HPDE6-E6E7 (cell line): ENCODE measurements around the gene FXYD4.
"Not testable (repeated sequence)": the region's sequence is repeated elsewhere in the genome, so short reads cannot be mapped to it uniquely, and the experiment has no call there.

Experiments used
- DNase-seq: peaks from one replicate; pipeline ENCODE4 v3.0.0; 2011; ENCODE audit warnings: missing footprints; ENCODE audit errors: extremely low spot score

The FXYD4 gene

DNA sequence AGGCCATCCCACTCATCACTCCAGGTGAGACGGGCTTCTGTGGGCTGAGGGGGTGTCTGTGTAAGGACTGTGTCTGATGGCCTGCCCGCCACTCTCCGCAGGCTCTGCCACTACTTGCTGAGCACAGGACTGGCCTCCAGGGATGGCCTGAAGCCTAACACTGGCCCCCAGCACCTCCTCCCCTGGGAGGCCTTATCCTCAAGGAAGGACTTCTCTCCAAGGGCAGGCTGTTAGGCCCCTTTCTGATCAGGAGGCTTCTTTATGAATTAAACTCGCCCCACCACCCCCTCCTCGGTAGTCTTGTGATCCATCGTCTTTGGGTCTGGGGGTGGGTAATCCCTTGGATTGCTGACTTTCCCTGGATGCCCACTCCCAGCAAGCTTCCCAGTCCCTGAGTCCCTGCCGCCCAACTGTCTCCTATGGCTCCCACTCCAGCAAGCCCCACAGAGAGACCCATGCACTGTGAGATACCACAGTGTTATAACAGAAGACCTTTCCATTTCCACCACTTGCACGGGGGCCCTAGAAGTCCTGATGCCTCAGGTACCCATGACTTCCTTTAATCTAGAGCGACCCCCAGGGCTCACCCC, 4.7 kb downstream of the FXYD4 start:
- DNase-seq, result no peak

DNA sequence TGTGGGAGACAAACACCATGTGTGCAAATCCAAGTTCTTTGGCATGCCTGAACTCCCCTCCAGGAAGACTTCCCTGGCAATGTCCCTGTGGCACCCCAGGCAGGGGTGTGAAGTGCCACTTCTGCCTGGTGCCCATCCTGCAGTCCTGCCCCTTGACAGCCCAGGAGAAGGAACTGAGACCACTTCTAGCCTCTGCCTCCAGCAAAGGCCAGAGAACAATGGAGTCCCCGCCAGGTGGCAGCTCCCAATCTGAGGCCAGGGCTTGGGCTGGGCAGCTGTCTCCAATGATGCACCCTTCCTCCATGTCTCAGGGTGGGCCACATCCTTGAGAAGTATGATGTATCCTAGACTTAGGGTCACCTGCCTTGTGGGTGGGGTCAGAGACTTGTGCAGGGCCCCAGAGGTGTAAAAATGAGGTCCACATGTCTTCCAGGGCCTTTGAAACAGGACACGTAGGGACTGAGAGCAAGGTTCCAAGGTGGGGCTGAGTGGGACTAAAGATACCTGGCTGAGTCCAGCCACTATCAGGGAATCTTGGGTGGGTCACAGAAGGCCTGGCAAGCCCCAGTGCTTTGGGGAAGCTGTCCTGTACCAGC, 5.5 kb downstream of the FXYD4 start:
- no peak for DNase-seq

DNA sequence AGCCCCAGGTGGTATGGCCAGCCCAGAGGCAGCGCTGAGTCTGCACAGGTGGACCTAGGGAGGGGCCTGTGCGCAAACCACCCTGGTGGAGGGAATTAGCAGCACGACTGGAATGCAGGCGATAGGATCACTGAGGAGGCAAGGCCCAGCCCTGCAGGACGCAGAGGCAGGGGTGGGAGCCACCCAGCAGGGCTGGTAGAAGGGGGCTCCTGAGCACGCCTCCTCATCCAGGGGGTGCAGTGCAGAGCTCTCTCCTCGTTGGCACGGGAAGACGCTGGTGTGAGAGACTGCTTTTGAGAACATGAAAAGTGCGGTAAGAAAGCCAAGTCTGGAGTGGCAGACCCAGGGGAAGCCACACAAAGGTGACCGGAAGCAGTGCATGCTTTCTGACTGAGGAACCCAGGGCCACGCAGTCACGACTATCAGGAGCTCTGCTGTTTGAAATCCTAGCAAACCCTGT, 6.0 kb downstream of the FXYD4 start:
- DNase-seq, result no peak

DNA sequence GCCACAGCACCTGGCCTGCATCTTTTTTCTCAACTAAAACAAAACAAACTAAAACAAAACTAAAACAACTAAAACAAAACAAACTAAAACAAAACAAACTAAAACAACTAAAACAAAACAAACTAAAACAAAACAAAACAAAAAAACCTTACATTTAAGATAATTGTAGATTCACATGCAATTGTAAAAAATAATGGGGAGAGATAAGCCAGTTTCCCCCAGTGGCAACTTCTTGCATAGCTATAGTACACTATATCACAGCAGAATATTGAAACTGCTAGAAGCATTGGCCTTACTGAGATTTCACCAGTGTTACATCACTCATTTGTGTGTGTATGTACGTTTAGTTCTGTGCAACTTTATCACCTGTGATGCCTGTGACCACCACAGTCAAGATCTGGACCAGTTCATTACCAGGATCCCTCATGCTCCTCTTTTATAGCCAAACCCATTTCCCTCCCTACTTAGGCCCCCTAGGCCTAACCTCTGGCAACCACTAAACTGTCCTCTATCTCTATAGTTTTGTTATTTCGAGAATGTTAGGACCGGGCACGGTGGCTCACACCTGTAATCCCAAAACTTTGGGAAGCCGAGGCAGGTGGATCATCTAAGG, 9.3 kb downstream of the FXYD4 start:
- no peak for DNase-seq

DNA sequence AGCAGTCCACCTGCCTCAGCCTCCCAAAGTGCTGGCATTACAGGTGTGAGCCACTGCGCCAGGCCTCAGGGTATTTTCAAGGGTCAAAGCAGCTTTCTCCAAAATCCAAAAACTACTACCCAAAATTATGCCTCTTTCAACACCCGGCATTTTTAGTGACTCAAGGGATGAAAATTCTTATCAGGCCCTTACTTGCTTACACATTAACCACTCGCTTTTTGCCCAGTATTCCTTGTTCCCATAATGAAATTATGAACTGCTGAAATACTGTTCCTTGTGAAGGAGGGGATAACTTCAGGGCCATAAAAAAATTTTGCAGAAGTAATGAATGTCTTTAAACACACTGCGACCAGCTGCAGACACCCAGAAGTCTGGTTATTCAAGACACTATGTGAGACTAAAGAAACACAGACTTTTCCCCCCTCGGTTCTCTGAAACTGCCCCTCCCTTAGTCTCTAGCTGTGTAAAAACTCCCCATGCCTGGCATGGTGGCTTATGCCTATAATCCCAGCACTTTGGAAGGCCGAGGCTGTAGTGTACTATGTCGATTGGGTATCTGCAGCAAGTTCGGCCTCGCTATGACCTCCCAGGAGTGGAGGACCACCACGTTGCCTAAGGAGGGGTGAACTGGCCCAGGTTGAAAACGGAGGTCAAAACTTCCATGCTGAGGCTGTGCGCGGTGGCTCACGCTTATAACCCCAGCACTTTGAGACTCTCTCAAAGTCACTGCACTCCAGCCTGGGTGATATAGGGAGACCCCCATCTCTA, 12.0 kb downstream of the FXYD4 start:
- no peak for DNase-seq

DNA sequence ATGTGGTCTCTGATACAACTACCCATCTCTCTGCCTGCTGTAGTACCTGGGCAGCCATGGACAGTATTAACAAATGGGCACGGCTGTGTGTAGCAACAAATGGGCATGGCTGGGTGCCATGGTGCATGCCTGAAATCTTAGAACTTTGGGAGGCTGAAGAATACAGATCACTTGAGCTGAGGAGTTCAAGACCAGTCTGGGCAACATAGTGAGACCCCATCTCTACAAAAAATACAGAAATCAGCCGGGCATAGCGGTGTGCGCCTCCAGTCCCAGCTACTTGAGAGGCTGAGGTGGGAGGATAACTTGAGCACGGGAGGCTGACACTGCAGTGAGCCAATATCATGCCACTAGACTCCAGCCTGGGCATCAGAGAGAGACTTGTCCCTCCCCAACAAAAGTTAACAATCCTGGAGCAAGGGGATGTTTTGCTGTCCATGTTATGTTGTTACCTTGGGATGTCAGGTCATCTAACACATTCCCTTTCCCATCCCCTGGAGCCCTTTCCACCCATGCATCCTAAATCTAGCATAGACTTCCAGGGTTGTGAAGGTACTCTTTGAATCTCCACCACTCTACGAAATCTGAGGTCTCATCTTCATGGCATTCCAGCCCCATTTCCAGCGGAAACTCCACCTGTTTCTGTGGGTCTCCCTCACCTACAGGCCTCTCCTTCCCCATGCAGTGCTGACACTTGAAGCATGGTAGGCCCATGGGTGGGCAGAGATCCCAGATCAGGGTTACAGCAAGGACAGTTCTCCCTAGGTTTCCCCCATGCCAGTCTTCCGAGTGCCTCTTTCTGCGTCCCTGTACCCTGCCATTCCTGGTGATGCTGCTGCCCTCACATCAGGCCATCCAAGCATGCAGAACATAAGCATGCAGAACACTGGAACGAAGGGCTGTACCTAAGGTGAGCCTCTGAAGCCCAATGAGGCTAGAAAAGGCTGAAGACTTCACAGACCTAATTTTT, 13.1 kb downstream of the FXYD4 start:
- no peak for DNase-seq

DNA sequence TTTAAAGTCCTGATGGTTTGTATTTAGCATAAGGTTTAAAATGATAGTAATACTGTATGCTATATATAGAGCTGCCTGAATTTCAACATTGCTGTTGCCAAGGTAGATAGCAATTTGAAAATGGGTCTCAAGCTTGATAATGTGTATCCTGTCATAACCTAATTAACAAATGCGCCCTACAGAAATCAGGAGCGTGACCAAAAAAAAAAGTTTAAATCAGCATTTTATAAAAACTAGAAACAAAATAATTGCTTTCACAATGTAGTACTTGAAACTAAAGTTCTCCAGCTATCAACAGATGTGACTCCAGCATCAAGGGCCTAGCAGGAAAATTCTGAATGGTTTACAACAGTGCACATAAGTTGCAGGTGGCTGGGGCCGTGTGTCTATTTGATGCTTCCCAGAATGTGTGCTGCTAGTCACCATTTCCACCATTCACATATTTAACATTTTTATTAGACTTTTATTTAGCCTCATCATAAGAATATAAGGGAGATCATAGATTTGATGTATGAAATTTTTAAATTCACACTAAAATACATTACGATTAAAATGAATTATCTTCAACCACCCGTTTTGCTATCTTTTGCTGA, 14.1 kb downstream of the FXYD4 start:
- no peak for DNase-seq

DNA sequence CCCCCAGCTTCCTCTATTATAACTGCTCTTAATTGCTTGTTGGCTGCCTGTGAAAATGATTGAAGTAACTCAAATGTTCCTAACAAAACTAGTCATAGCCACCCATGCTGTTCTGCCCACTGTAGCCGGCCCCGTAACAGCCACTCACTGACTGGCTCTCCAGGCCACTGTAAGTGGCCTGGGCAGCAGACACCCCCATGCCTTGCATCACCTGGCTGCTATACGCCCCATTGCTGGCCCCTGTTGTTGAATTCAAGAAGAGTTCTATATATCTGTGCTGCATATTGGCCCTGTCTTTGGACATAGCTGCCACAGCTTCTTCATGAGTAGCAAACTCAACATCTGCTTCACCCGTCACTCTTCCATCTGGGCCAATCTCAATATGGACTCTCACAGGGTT, 15.1 kb downstream of the FXYD4 start:
- no peak for DNase-seq

DNA sequence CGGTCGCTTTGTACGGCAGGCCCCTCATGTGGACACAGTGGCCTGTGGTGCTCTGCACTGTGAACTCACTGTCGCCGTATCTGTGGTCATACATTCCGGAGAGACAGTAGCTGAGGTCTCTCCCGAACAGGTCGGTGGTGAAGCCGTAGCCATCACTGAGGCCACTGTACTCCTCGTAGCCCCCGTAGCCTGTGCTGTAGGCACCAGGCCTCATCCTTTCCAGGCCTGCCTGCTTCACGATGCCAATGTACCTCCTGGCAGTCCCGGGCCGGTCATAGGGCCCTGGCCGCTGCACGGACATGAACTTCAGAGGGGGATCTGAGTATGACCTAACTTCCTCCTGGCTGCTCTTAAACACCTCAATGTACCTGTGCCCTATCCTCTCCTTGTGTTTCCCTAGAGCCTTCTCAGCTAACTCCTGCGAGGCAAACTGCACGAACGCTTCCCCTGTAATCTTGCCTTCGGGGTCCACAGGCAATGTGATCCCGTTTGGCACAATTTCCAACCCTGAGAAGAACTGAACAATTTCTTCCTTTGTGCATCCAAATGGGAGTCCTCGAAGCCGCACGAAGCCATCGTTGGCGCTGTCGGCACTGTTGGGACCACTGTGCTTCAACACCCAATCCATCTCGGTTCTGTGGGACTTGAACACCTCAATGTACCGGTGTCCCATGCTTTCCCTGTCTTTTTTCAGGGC, 15.7 kb downstream of the FXYD4 start:
- DNase-seq, result no peak

DNA sequence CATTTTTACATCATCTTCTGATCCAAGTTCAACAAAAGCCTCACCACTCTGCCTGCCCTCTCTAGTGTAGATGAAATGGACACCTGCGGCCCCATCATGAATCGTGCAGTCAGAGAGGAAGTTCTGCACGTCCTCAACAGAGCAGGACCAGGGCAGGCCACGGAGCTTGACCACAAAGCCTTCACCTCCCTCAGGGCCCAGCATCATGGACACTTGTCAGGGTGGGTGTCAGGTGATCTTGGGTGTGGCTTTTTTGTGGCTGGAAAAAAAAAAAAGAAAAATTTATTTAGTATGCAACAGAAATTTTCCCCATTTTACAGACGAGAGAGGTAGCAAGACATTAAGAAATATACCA, 16.2 kb downstream of the FXYD4 start:
- DNase-seq, result no peak

DNA sequence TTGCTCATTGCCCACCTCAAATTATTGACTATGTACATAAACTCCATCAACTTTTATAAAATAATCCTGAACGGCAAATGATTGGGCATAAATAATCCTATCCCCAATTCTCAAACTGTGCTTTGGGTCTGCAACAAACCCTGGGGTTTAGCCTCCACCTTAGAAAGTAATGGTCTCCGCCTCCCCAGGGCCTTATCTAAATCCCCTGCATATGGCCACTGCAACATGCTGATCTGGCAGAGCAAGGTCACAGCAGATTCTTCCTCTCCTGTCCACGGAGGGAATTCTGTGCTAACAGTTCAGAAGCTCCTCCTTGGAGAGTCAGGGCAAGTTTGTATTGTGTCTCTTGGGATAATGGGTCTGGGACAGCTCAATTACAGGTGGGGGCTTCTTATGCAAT, 18.4 kb downstream of the FXYD4 start:
- no peak for DNase-seq

DNA sequence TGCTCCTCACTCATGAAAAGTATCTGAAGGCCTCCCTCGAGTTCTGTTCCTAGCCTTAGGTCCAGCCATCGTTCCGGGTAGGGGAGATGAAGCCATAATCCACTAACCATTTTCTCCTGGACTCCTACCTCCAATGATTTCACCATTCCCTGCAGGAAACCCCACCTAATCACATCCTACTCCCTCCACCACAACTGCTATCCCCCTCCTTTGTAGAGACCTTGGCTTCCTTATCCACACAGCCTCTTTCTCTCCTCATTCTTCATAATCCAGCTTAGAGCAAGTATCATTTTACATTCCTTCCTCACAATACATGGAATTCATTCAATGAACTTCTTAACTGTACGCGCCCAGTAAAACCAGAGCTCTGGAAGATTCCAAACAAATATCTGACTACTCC, 18.9 kb downstream of the FXYD4 start:
- no peak for DNase-seq

DNA sequence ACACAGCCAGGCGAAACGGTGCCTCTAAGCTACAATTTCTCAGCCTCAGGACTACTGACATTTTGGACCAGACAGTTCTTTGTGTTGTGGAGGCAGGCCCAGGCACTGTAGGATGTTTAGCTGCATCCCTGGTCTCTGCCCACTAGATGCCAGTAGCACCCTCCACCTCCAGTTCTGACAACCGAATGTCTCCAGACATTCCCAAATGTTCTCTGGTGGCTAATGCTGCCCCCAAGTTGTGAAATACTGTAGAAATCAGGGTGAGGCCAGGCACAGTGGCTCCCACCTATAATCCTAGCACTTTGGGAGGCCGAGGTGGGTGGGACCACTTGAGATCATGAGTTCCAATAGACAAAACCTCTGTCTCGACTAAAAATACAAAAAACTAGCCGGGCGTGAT, 19.3 kb downstream of the FXYD4 start:
- DNase-seq, result no peak

DNA sequence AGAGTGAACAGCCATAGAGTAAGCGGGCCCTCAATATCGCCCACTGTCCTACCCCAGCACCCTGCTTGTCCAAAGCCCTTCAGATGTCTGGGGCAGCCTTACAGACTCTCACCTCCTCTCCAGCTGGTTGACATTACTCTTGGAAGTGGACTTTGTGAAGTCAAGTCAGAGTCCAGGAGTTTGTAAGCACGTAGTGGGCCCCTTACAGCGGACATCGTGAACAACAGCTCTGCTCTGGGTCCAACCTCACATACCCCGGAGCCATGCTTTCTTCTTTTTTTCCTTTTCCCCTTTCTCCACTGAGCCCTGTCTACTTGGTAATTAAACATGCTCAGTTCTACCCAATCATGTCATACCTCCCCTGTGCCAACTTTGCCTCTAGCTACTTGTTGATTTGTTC, 20.1 kb downstream of the FXYD4 start:
- no peak for DNase-seq

DNA sequence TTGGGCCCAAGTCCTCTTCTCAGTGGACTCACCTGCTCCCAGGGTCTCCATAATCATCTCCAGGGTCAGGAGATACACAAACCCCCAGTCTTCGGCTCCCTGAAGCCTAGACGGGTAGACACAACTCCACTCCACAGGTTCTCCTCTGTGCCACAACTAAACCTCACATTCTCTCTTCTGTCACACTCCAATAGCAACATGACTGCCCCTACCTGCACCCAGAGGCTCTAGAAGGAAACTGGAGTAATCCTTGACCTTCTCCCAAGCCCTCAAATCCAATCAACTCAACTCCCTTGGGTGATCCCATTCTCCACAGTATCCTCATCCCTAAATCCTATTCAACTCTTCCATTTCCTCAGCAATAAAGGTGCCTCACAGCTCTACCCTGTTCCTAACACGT, 21.3 kb downstream of the FXYD4 start:
- no peak for DNase-seq

DNA sequence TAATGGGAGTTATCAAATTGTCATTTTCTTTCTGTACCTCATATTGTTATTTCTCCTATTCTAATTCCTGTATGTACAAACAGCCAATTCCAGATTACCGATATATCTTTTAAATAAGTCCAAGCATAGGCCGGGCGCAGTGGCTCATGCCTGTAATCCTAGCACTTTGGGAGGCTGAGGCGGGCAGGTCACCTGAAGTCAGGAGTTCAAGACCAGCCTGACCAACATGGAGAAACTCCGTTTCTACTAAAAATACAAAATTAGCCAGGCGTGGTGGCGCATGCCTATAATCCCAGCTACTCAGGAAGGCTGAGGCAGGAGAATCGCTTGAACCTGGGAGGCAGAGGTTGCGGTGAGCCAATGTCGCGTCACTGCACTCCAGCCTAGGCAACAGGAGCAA, 21.8 kb downstream of the FXYD4 start:
- DNase-seq, result not testable (repeated sequence)

DNA sequence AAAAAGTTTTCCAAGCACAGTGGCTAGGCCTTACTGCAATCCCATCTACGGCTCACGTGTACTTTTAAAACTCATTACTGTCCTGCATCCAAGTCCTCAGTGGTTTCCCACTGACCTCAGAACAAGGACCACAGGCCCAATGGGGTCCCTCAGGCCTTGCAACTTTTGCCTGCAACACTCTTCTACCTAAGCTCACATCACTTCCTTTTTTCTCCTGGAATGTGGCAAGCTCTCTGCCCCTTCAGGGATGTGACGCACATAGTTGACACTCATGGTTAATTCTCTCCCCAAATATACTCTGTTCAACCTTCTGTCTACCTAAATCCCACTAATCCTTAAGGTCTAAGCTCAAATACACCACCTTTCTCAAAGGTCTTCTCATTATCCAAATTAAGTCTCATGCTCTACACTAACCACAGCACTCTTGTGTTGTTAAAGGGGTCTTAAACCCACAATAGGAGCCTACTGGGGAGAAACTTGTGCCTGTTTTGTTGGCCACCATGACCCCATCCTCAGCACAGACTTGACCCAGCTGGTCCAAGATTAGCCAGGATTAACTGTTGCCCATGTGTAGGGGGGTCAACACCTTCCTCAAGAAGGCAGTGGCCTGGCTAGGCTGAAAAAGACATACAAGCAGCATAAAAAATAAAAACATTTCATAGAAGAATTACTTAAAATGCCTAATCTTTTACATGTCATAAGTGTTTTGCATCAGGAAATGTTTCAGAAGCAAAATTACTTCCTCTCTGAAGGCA, 22.3 kb downstream of the FXYD4 start:
- DNase-seq, result no peak

DNA sequence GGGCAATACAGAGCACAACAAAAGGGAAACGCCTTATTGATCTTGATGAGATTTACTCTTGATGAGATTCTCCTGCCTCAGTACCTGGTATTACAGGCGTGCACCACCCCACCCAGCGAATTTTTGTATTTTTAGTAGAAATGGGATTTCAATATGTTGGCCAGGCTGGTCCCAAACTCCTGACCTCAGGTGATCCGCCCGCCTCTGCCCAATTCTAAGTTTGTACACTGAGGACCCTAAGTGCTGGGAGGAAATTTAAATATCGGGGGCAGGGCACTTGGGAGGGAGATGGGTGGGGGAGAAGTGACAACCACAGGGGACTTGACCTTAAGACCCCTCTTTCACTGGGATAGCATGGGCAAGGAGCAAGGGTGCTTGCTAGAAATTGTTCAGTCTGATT, 23.4 kb downstream of the FXYD4 start:
- DNase-seq, result no peak

DNA sequence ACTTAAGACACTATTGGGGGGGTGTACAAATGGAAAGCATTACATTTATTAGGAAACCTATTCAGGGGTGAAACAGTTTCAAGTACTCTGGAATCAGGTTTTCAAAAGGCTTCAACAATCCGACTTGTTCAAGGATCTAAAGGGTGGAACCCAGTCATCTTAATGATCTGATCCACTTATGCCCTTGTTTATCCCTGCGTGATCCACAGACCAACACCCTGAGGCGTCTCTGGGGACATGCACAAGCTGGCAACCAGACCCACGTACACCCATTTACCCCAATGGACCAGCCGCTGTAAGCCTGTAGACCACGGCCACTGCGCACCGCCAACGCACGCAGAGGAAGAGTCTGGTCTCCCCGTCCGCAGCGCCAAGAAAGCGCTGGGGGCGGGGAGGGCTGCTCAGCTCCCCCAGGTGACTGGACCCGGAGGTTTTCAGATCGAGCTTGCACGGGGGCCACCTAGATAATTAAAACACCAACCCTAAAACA, 24.2 kb downstream of the FXYD4 start:
- DNase-seq, result no peak
